ENCODE measurements around the gene ANTKMT.
"Not testable (repeated sequence)": the region's sequence is repeated elsewhere in the genome, so short reads cannot be mapped to it uniquely, and the experiment has no call there.

DNA sequence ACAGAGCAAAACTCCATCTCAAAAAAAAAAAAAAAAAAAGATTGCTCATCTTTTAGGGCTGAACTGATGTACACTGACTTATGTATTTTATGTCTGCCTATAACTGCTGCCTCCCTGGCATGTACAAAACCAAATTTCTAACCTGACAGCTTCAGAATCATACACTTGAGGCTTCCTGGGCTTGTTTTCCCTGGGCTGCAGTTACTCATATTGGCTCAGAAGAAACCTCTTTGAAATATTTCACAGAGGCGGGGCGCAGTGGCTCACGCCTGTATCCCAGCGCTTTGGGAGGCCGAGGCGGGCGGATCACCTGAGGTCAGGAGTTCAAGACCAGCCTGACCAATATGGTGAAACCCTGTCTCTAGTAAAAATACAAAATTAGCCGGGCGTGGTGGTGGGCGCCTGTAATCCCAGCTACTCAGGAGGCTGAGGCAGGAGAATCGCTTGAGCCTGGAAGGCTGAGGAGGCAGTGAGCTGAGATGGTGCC, 33.2 kb downstream of the ANTKMT start:
- TF ChIP-seq, protein P1, sequence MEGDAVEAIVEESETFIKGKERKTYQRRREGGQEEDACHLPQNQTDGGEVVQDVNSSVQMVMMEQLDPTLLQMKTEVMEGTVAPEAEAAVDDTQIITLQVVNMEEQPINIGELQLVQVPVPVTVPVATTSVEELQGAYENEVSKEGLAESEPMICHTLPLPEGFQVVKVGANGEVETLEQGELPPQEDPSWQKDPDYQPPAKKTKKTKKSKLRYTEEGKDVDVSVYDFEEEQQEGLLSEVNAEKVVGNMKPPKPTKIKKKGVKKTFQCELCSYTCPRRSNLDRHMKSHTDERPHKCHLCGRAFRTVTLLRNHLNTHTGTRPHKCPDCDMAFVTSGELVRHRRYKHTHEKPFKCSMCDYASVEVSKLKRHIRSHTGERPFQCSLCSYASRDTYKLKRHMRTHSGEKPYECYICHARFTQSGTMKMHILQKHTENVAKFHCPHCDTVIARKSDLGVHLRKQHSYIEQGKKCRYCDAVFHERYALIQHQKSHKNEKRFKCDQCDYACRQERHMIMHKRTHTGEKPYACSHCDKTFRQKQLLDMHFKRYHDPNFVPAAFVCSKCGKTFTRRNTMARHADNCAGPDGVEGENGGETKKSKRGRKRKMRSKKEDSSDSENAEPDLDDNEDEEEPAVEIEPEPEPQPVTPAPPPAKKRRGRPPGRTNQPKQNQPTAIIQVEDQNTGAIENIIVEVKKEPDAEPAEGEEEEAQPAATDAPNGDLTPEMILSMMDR (IDR thresholded peaks at IDR 0.05), result not testable (repeated sequence)
- not testable (repeated sequence) for TF ChIP-seq POLR2AphosphoS5 (IDR thresholded peaks at IDR 0.05; ENCODE audit: low read depth, low read length)

Measured in Panc1 (cell line).